ENCODE results near the gene WSCD2. TPM values are rescaled to one million over a fixed set of nuclear protein-coding genes. Genes with fewer than 3 reads are reported as not detected.

The WSCD2 gene
- total and polyA plus RNA-seq, 2 donors (not counting 3 experiments of a cell fraction or from before 2014, with no cell fraction given) = not detected

DNA sequence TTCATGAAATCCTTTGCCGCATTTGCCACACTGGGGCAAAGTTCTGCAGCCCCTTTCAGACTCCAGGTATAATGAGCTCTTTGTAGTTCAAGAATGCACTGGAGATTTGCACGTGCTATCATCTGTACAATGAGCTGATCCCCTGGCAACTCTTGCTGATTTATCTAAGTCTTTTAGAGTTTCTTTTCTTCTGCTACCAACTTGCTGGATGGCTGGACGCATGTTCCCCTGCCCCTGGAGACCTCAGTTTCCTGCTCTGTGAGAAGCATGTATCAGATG, 106.8 kb downstream of the WSCD2 start:
- CTCF ChIA-PET = interaction anchor here (0.9 to 2.5 kb wide), 2 partner anchors 11 to 221 kb away, joined by 3 to 16 read pairs; no protein-coding TSS in a partner anchor

More for the DNA sequence above, 106.8 kb downstream of the WSCD2 start:
- Histone ChIP-seq H3K36me3 (ENCODE audit: control insufficient read depth in 2 of 2, extremely low read depth in 1 of 2, insufficient read depth in 2 of 2, low read length in 2 of 2) (no peaks in the 10 kb centered on the region), H3K27me3 (ENCODE audit: control insufficient read depth in 2 of 2, insufficient read depth in 2 of 2, low read length in 2 of 2) (no peaks in the 10 kb centered on the region), H3K4me1 (ENCODE audit: control insufficient read depth, extremely low read depth, insufficient read depth, low read length) (no peaks in the 10 kb centered on the region), H3K9me1 (replicated peaks; ENCODE audit: control insufficient read depth, extremely low read depth, insufficient read depth, low read length) (no peaks in the 10 kb centered on the region), H3K9ac (replicated peaks; ENCODE audit: extremely low read depth, insufficient read depth, low read length) (no peak overlapping the region), H2AFZ (ENCODE audit: low read depth, low read length) (no peak overlapping the region), H3K79me2 (ENCODE audit: control insufficient read depth, insufficient read depth, low read length) (no peaks in the 10 kb centered on the region), H3K4me2 (ENCODE audit: insufficient read depth, low read length) (no peak overlapping the region), H3K27ac (ENCODE audit: insufficient read depth, low read depth, low read length) (no peak overlapping the region), H3K9me3 (replicated peaks; ENCODE audit: control insufficient read depth, insufficient read depth, low read length) (no peaks in the 10 kb centered on the region), H4K20me1 (replicated peaks; ENCODE audit: control insufficient read depth, extremely low read depth, insufficient read depth, low read length) (no peaks in the 10 kb centered on the region), H3K4me3 (replicated peaks in 1 of 3; ENCODE audit: insufficient read depth in 1 of 3, low read depth in 1 of 3, low read length in 3 of 3) (no peak overlapping the region)
- dilution Hi-C loops (cut with MboI; ENCODE audit: extremely low pct_ligation_motif_present, low sequenced_read_pairs) = no loop called here
- intact Hi-C loops (cut with micrococcal nuclease) = no loop called here
- POLR2A ChIA-PET = no interaction called here
- no peak for TF ChIP-seq POLR2A (IDR thresholded peaks at IDR 0.05; ENCODE audit: low read depth, low read length)
- TF ChIP-seq, protein P1, sequence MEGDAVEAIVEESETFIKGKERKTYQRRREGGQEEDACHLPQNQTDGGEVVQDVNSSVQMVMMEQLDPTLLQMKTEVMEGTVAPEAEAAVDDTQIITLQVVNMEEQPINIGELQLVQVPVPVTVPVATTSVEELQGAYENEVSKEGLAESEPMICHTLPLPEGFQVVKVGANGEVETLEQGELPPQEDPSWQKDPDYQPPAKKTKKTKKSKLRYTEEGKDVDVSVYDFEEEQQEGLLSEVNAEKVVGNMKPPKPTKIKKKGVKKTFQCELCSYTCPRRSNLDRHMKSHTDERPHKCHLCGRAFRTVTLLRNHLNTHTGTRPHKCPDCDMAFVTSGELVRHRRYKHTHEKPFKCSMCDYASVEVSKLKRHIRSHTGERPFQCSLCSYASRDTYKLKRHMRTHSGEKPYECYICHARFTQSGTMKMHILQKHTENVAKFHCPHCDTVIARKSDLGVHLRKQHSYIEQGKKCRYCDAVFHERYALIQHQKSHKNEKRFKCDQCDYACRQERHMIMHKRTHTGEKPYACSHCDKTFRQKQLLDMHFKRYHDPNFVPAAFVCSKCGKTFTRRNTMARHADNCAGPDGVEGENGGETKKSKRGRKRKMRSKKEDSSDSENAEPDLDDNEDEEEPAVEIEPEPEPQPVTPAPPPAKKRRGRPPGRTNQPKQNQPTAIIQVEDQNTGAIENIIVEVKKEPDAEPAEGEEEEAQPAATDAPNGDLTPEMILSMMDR (IDR thresholded peaks at IDR 0.05; ENCODE audit: extremely low read depth in 1 of 2, insufficient read depth in 1 of 2, low read depth in 1 of 2, low read length in 2 of 2) = no peak
- no peak for TF ChIP-seq POLR2AphosphoS5 (IDR thresholded peaks at IDR 0.05; ENCODE audit: insufficient read depth, low read depth, low read length)
- TF ChIP-seq MAX (IDR thresholded peaks at IDR 0.05; ENCODE audit: insufficient read depth, insufficient read length) = no peak
- no peak for TF ChIP-seq EZH2 (IDR thresholded peaks at IDR 0.05; ENCODE audit: borderline replicate concordance, low read depth, low read length, severe bottlenecking)
- TF ChIP-seq FOS (IDR thresholded peaks at IDR 0.05; ENCODE audit: borderline replicate concordance, insufficient read depth, low read length) = no peak
- no peak for TF ChIP-seq GATA2 (IDR thresholded peaks at IDR 0.05; ENCODE audit: insufficient read depth, insufficient read length, low read depth, low read length)
- TF ChIP-seq JUN (IDR thresholded peaks at IDR 0.05; ENCODE audit: borderline replicate concordance, insufficient read depth, insufficient read length, low read depth) = no peak
- no peak for TF ChIP-seq MYC (IDR thresholded peaks at IDR 0.05; ENCODE audit: low read depth, low read length)
- DNase-seq (ENCODE audit: low read depth, low spot score) = no peak
- BruUV-seq (replicated peaks) = no TSS peak
- no peak for FAIRE-seq
